Upper lobe of right lung (tissue), 1 donor: ENCODE results near the gene MGAT4A. TPM values are rescaled to one million over a fixed set of nuclear protein-coding genes. Genes with fewer than 3 reads are reported as not detected.

Source experiments
- ATAC-seq: fragments of 200-7000 bp; cut with Tn5 transposase; one replicate; pipeline ENCODE4 v1.9.1; 2020; ENCODE audit warnings: mild to moderate bottlenecking, moderate library complexity
- DNase-seq: peaks from one replicate; pipeline ENCODE4 v3.0.0-alpha.2; 2020
- H3K27ac ChIP-seq: fragments of 200-600 bp; one replicate; pipeline ENCODE4 v1.8.0; 2022
- H3K27me3 ChIP-seq: fragments of 200-600 bp; one replicate; pipeline ENCODE4 v1.8.0; 2022; ENCODE audit warnings: mild to moderate bottlenecking
- H3K36me3 ChIP-seq: fragments of 200-600 bp; one replicate; pipeline ENCODE4 v1.8.0; 2022
- H3K4me1 ChIP-seq: fragments of 200-600 bp; one replicate; pipeline ENCODE4 v1.8.0; 2022
- H3K4me3 ChIP-seq: fragments of 200-600 bp; one replicate; pipeline ENCODE4 v1.8.0; 2022; ENCODE audit warnings: mild to moderate bottlenecking
- H3K9me3 ChIP-seq: fragments of 200-600 bp; one replicate; pipeline ENCODE4 v1.8.0; 2022
- CTCF ChIP-seq: fragments of 200-600 bp; IDR thresholded peaks from one replicate; pipeline ENCODE4 v1.8.0; 2022; ENCODE audit warnings: antibody characterized with exemption
- intact Hi-C: fragments of 100-400 bp; cut with DNase I; formaldehyde crosslinking; loops from one replicate; pipeline ENCODE4 v1.11.0; 2022
- total RNA-seq: library from RNA; stranded (reverse); fragmentation: NEBNext Ultra II Directional; extraction: Animal tissue kit (Norgen Biotek cat#: 25700); gene quantifications from one replicate; pipeline ENCODE4 v1.2.1, GENCODE V29; 2021
- donor health status: DM: no; HTN: yes; CAD: no; lungs with severe emphysema.

Gene MGAT4A
- total RNA-seq, 1 donor from 2014 or later: 85.8 TPM

GRCh38 chr2:98764499-98764898 is 33.6 kb upstream of the MGAT4A start:
- no peaks in the 10 kb centered on the region for H3K36me3 ChIP-seq
- peaks cover 24% of the 10 kb centered on the region for H3K4me1 ChIP-seq
- ATAC-seq (peak; percentile 39), DNase-seq (no peak)
- H3K27ac ChIP-seq: no peak overlapping the region
- H3K4me3 ChIP-seq: no peak overlapping the region
- TF ChIP-seq CTCF: no peak
- H3K27me3 ChIP-seq: no peaks in the 10 kb centered on the region
- no peaks in the 10 kb centered on the region for H3K9me3 ChIP-seq
- intact Hi-C loops: no loop called here

GRCh38 chr2:98763209-98763951 is 32.4 kb upstream of the MGAT4A start:
- no peak for TF ChIP-seq CTCF
- no peak overlapping the region for H3K4me3 ChIP-seq
- no peak for DNase-seq
- no peaks in the 10 kb centered on the region for H3K27me3 ChIP-seq
- H3K36me3 ChIP-seq: no peaks in the 10 kb centered on the region
- no peak for ATAC-seq
- no peaks in the 10 kb centered on the region for H3K9me3 ChIP-seq
- H3K4me1 ChIP-seq: peaks cover 20% of the 10 kb centered on the region
- H3K27ac ChIP-seq: no peak overlapping the region
- intact Hi-C loops: no loop called here

GRCh38 chr2:98761909-98762308 is 31.0 kb upstream of the MGAT4A start:
- Histone ChIP-seq H3K27me3 (no peaks in the 10 kb centered on the region), H3K4me3 (no peak overlapping the region), H3K36me3 (no peaks in the 10 kb centered on the region), H3K27ac (no peak overlapping the region), H3K9me3 (no peaks in the 10 kb centered on the region), H3K4me1 (peaks cover 33% of the 10 kb centered on the region)
- no peak for ATAC-seq
- no peak for DNase-seq
- no peak for TF ChIP-seq CTCF
- intact Hi-C loops: no loop called here

GRCh38 chr2:98761267-98761781 is 30.4 kb upstream of the MGAT4A start:
- intact Hi-C loops: no loop called here
- H3K27me3 ChIP-seq: no peaks in the 10 kb centered on the region
- no peak for TF ChIP-seq CTCF
- H3K4me1 ChIP-seq: peaks cover 33% of the 10 kb centered on the region
- H3K9me3 ChIP-seq: no peaks in the 10 kb centered on the region
- DNase-seq (no peak), ATAC-seq (no peak)
- no peaks in the 10 kb centered on the region for H3K36me3 ChIP-seq
- no peak overlapping the region for H3K4me3 ChIP-seq
- no peak overlapping the region for H3K27ac ChIP-seq

GRCh38 chr2:98759827-98760625 is 29.1 kb upstream of the MGAT4A start:
- intact Hi-C loops: no loop called here
- peaks cover 33% of the 10 kb centered on the region for H3K4me1 ChIP-seq
- DNase-seq (no peak), ATAC-seq (peak; percentile 53)
- peak overlapping the region; percentile 25 for H3K27ac ChIP-seq
- H3K4me3 ChIP-seq: no peak overlapping the region
- H3K27me3 ChIP-seq: no peaks in the 10 kb centered on the region
- no peaks in the 10 kb centered on the region for H3K9me3 ChIP-seq
- no peak for TF ChIP-seq CTCF
- no peaks in the 10 kb centered on the region for H3K36me3 ChIP-seq
